IPS-18a (cell line): ENCODE measurements around the gene MPST.

Experiments used
- H3K27ac ChIP-seq: one replicate; pipeline ENCODE4 v1.5.1; 2013; ENCODE audit warnings: low read length
- H3K27me3 ChIP-seq: one replicate; pipeline ENCODE4 v1.6.1; 2013; ENCODE audit warnings: mild to moderate bottlenecking, low read length; ENCODE audit not compliant: control insufficient read depth, insufficient read depth
- H3K36me3 ChIP-seq: one replicate; pipeline ENCODE4 v1.6.1; 2013; ENCODE audit warnings: low read depth, low read length; ENCODE audit not compliant: control insufficient read depth
- H3K4me1 ChIP-seq: one replicate; pipeline ENCODE4 v1.6.1; 2013; ENCODE audit warnings: low read depth, low read length; ENCODE audit not compliant: control insufficient read depth
- H3K4me3 ChIP-seq: one replicate; pipeline ENCODE4 v1.5.1; 2013; ENCODE audit warnings: low read length
- H3K9ac ChIP-seq: one replicate; pipeline ENCODE4 v1.6.1; 2013; ENCODE audit warnings: mild to moderate bottlenecking, low read length, moderate library complexity
- H3K9me3 ChIP-seq: one replicate; pipeline ENCODE4 v1.6.1; 2013; ENCODE audit warnings: low read depth, low read length; ENCODE audit not compliant: control insufficient read depth

The MPST gene

DNA sequence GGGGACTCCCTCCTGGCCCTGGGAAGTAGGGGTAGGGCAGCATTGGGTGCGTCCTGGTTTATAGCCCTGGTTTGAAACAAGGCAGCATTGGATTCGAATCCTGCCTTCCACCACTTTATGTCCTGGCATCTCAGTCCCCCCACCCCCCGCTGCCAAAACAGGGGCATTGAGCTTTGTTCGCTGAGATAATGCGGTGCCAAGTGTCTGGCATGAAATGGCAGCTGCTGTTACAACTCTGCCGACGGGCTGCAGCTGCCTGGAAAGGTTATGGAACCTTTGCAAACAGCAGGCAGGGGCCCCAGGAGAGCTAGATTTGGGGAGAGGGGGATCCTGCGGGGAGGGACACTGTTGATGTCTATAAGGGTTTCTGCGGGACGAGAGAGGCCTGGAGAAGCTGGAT, 2.2 kb upstream of the MPST start:
- Histone ChIP-seq H3K4me3 (no peak overlapping the region), H3K9me3 (no peaks in the 10 kb centered on the region), H3K27me3 (no peaks in the 10 kb centered on the region), H3K4me1 (no peaks in the 10 kb centered on the region), H3K36me3 (peaks cover 7% of the 10 kb centered on the region), H3K27ac (no peak overlapping the region), H3K9ac (no peak overlapping the region)

DNA sequence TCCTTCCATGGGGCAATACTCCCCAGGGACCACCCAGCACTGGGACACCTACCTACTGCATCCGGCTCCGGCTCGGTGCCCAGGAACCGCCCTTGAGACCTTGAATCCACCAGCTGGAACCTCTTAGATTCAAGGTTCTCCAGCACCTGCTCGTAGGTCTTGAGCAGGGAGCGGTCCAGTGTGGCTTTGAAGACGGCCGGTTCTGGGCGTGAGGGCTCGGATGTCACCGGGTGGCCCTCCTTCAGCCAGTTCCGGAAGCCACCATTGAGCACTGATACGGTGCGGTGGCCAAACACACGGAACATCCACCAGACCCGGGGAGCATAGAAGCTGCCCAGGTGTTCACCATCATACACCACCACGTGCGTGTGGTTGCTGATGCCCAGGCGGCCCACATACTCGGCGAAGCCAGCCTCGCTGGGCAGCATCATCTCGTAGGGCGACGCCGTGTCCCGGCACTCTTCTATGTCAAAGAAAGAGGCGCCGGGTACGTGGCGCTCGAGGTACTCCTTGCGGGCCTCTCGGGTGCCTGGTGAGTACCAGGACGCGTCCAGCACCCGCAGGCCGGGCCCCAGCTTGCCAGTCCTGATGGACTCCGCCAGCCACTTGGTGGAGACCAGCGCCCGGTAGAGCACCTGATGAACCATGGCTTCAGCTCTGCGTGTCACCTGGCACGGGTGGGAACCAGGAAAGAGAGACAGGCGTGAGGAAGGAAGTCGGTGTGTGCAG, 1.3 kb upstream of the MPST start:
- Histone ChIP-seq H3K9me3 (no peaks in the 10 kb centered on the region), H3K27me3 (no peaks in the 10 kb centered on the region), H3K4me3 (peak overlapping the region; percentile 68), H3K27ac (no peak overlapping the region), H3K9ac (peak overlapping the region; percentile 56), H3K4me1 (no peaks in the 10 kb centered on the region), H3K36me3 (peaks cover 7% of the 10 kb centered on the region)

DNA sequence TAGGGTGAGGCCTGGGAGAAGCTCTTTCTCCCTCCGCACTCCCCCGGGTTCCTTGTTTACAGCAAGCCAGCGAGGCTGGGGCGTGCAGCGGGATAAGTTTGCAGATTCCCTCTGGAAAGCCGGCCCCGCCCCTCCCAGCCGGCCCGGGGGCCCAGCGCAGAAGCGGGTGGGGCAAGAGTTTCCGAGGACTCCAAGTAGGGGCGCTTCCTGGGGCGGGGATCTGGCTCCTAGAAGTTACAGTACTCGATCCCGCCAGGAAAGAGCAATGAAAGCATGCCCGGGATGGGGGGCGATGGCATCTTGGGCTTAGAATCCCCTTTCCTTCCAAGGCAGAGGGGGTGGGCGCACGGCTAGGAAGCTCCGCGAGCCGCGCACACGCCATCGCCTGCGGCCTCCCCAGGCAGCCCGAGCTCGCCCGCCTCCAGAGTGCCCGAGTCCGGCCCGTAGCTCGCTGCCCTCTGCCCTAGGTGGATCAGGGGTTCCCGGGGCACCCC, 680 bp upstream of the MPST start:
- Histone ChIP-seq H3K27me3 (no peaks in the 10 kb centered on the region), H3K36me3 (peaks cover 7% of the 10 kb centered on the region), H3K9ac (peak overlapping the region; percentile 56), H3K4me3 (peak overlapping the region; percentile 68), H3K9me3 (no peaks in the 10 kb centered on the region), H3K27ac (no peak overlapping the region), H3K4me1 (no peaks in the 10 kb centered on the region)

DNA sequence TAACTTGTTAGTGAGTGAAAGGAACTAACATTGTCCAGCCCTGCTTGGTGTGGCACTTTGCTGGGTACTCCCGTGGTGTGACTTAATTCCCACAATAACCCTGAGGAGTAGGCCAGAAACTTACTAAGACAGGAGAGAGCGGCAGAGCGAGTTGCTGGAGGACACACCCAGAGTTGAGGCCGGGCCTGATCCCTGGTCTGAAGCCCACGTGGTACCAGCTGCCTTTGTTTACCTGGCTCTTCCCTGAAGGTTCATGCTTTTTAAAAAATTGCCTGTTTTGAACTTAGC, 594 bp downstream of the MPST start:
- no peaks in the 10 kb centered on the region for H3K4me1 ChIP-seq
- H3K27ac ChIP-seq = peak overlapping the region; percentile 13

DNA sequence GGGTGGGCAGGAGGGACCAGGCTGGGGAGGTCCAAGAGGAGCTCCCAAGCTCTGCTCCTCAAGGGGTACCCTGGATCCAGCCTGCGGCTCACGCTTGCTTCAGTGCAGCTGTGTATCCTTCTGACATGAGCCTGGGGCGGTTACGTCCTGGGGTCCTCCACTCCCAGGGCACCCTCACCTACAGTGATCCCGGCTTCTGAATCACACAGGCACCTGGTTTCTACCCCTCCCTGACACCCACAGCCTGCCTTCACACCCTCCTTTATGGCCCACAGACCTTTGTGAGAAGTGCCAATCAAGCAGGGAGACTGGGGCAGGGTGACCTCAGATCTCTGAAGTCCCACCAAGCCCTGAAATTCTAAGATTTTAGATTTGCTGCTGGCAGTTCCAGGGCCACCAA, 1.5 kb downstream of the MPST start:
- Histone ChIP-seq H3K9me3 (no peaks in the 10 kb centered on the region), H3K4me1 (no peaks in the 10 kb centered on the region), H3K27me3 (no peaks in the 10 kb centered on the region), H3K4me3 (no peak overlapping the region), H3K36me3 (peaks cover 15% of the 10 kb centered on the region), H3K9ac (no peak overlapping the region), H3K27ac (no peak overlapping the region)

More for the DNA sequence above, 594 bp downstream of the MPST start:
- Histone ChIP-seq H3K4me3 (peak overlapping the region; percentile 80), H3K27me3 (no peaks in the 10 kb centered on the region), H3K36me3 (peaks cover 11% of the 10 kb centered on the region), H3K9ac (peak overlapping the region; percentile 81), H3K9me3 (no peaks in the 10 kb centered on the region)

DNA sequence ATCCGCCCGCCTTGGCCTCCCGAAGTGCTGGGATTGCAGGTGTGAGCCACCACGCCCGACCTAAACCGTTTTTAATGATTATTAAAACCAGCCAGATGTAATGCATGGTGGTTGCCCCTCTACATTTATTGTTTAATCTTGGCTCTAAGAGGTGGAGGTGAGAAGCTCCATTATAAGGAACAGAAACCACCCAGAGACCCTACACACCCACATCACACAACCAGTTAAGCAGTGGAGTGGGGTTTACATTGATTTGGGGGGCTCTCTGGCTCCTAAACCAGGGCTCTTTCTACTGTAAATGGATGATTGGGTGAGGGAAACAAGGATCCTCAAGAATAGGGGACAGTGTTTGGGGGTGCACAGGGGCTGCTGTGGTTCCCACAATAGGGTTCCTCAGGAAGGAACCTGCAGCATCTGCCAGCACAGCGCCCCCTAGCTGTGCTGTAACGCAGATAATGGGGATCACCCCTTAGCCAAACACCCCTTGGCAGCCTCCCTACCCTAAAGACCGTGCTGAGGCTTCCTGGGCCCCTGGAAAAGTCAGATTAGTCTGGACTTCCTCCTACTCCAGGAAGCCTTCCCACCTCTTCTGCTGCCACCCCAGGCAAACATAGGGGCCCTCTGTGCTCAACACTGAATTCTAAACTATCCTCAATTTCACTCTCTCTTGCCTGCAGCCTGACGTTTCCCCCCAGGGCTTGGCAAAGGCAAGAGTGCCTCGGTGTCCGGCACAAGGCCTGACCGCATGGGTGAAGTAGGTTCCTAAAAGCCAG, 2.4 kb downstream of the MPST start:
- H3K27me3 ChIP-seq = no peaks in the 10 kb centered on the region
- H3K4me3 ChIP-seq = no peak overlapping the region
- H3K36me3 ChIP-seq = peaks cover 13% of the 10 kb centered on the region
- H3K4me1 ChIP-seq = no peaks in the 10 kb centered on the region
- H3K9ac ChIP-seq = no peak overlapping the region
- no peak overlapping the region for H3K27ac ChIP-seq
- H3K9me3 ChIP-seq = no peaks in the 10 kb centered on the region

DNA sequence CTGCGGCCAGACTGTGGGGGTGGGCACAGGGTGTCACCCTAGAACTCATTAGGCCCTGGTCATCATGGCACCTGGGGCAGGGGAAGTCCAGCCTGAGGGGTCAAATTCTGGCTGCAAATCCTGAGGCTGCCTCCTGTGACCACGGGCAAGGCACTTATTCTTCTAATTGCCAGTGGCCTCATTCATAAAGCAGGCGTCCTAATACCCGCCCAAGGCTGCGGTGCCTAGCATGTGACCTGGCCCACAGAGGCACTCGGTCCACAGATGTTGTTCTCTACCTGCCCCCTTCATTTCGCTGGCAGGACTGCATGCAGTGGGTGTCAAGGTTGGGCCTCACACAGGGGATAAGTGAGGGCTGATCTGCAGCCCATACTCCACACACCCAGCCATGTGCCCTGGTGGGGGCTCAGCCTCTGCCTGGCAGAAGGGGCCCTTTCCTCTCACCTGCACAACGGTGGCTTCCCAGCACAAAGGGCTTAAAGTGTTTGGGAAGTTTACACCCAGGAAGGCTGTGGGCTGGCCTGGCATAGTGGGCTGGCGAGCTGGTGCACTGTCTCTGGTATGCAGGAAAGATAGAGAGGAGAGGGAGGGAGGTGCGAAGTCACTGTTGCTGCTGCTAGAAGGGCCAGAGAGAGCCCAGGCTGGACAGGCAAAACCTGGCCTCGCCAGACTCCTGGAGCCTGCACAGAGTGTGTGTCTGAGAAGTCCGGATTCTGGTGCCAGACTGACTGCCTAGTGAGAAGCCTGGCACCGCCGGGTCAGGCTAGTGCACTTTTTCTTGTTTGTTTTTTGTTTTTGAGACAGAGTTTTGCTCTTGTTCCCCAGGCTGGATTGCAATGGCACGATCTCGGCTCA, 3.2 kb downstream of the MPST start:
- Histone ChIP-seq H3K27ac (no peak overlapping the region), H3K36me3 (peaks cover 18% of the 10 kb centered on the region), H3K9me3 (no peaks in the 10 kb centered on the region), H3K4me3 (no peak overlapping the region), H3K9ac (no peak overlapping the region), H3K4me1 (no peaks in the 10 kb centered on the region), H3K27me3 (no peaks in the 10 kb centered on the region)

DNA sequence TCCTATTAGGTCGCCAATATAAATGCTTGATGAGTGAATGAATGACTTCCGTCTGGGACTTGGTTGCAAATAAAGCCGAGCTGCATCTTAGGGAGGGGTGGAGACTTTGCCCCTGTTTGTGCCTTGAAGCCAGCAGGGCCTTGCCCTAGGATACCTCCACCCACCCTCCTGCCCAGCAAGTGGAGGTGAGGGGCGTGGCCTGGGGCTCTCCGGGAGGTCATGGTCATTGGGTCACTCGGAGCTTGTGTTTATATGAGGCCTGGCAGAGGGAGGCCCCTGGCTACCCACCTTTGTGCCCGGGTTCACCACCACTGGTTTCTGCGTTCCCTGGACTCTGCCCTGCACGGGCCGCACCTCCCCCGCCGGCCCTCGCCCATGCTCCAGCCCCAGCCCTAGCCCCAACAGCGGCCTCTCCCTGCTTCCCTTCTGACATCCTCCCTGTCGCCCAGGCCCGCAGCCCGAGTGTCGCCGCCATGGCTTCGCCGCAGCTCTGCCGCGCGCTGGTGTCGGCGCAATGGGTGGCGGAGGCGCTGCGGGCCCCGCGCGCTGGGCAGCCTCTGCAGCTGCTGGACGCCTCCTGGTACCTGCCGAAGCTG, 4.3 kb downstream of the MPST start:
- Histone ChIP-seq H3K4me1 (no peaks in the 10 kb centered on the region), H3K9ac (no peak overlapping the region), H3K4me3 (no peak overlapping the region), H3K27ac (no peak overlapping the region), H3K9me3 (no peaks in the 10 kb centered on the region), H3K36me3 (peaks cover 20% of the 10 kb centered on the region), H3K27me3 (no peaks in the 10 kb centered on the region)

DNA sequence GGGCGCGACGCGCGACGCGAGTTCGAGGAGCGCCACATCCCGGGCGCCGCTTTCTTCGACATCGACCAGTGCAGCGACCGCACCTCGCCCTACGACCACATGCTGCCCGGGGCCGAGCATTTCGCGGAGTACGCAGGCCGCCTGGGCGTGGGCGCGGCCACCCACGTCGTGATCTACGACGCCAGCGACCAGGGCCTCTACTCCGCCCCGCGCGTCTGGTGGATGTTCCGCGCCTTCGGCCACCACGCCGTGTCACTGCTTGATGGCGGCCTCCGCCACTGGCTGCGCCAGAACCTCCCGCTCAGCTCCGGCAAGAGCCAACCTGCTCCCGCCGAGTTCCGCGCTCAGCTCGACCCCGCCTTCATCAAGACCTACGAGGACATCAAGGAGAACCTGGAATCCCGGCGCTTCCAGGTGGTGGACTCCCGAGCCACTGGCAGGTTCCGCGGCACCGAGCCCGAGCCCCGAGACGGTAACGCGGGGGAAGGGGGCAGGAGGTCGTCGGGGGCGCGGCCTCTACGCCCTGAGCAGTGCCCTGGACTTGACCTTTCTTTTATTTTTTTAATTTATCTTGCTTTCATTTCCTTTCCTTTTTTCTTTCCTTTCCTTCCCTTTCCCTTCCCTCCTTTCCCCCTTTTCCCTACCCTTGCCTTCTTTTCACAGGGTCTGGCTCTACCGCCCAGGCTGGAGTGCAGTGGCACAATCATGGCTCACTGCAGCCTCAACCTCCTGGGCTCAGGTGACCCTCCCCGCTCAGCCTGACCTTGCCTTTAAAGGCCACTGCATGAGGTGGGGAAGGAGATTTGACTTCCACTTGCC, 5.0 kb downstream of the MPST start:
- H3K27ac ChIP-seq = no peak overlapping the region

DNA sequence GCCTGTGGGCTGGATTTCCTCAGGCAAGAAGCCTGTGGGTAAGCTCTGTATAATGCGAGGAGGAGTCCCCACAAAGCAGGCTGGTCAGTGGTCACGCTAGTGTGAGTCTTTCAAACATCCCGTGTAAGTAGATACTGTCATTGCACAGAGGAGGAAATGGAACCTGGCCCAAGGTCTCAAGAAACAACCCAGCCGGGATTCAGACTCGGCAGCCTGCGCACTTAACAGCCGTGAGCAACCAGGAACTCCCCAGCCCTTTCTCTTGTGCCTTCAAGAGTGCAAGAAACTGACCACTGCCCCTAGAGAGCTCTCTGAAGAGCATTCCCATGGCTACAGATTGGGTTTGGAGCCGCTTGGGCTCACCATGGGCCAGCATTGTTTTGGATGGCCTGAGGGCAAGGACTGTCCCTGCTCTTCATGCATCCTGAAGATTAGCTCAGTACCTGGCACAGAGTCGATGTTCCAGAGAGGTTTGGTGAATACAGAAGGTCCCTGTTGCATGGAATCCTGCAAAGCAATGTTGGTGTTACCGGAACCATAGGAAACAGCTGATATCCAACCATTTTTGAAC, 6.0 kb downstream of the MPST start:
- Histone ChIP-seq H3K27ac (no peak overlapping the region), H3K4me3 (no peak overlapping the region), H3K9me3 (no peaks in the 10 kb centered on the region), H3K9ac (no peak overlapping the region), H3K36me3 (peaks cover 29% of the 10 kb centered on the region), H3K27me3 (no peaks in the 10 kb centered on the region), H3K4me1 (no peaks in the 10 kb centered on the region)

More for the DNA sequence above, 5.0 kb downstream of the MPST start:
- Histone ChIP-seq H3K4me1 (no peaks in the 10 kb centered on the region), H3K27me3 (no peaks in the 10 kb centered on the region), H3K9me3 (no peaks in the 10 kb centered on the region), H3K4me3 (no peak overlapping the region), H3K36me3 (peaks cover 21% of the 10 kb centered on the region), H3K9ac (no peak overlapping the region)
